Measurements from ENCODE around the gene CUL3.

CUL3 gene

GRCh38 chr2:224613543-224614286 is 28.6 kb upstream of the CUL3 start:
- TF ChIP-seq FOXP2 (optimal IDR thresholded peaks at IDR 0.05; ENCODE audit: borderline replicate concordance, extremely low read depth, extremely low read length, insufficient read depth) (no peak), REST (IDR thresholded peaks at IDR 0.05; ENCODE audit: insufficient read depth in 1 of 2, low read depth in 2 of 2, low read length in 2 of 2) (no peak), TAF1 (IDR thresholded peaks at IDR 0.05; ENCODE audit: borderline replicate concordance, insufficient read depth, low read length) (no peak), POLR2AphosphoS5 (IDR thresholded peaks at IDR 0.05; ENCODE audit: low read depth, low read length) (no peak), SIN3A (IDR thresholded peaks at IDR 0.05; ENCODE audit: borderline replicate concordance, insufficient read depth, low read length) (no peak)

- TF ChIP-seq POLR2AphosphoS5 (IDR thresholded peaks at IDR 0.05; ENCODE audit: low read depth, low read length), result no peak
- TF ChIP-seq REST (IDR thresholded peaks at IDR 0.05; ENCODE audit: insufficient read depth in 1 of 2, low read depth in 2 of 2, low read length in 2 of 2), result no peak
Measured at GRCh38 chr2:224612578-224612977, 27.4 kb upstream of the CUL3 start.

GRCh38 chr2:224611938-224612337 is 26.8 kb upstream of the CUL3 start:
- no peak for TF ChIP-seq TAF1 (IDR thresholded peaks at IDR 0.05; ENCODE audit: borderline replicate concordance, insufficient read depth, low read length)
- TF ChIP-seq FOXP2 (optimal IDR thresholded peaks at IDR 0.05; ENCODE audit: borderline replicate concordance, extremely low read depth, extremely low read length, insufficient read depth), result no peak
- TF ChIP-seq REST (IDR thresholded peaks at IDR 0.05; ENCODE audit: insufficient read depth in 1 of 2, low read depth in 2 of 2, low read length in 2 of 2), result no peak
- no peak for TF ChIP-seq SIN3A (IDR thresholded peaks at IDR 0.05; ENCODE audit: borderline replicate concordance, insufficient read depth, low read length)
- TF ChIP-seq POLR2AphosphoS5 (IDR thresholded peaks at IDR 0.05; ENCODE audit: low read depth, low read length), result no peak

DNA sequence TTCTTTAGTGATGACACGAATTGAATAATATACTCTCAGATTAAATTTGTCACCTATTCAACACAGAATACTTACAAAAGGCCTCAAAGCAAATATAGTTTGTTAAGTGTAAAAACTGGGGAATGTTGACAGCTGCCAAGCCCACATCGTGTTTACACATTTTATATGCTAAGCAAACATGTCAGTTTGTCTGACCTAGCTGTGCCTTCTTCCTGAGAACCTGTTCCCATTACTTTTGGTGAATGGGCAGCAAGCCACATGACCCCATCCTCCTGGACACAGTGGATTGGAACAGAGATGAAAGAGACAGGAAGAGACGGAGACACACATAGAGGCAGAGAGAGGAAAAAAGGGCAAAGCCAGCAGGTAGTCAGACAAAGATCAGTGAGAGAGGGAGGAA is 22.9 kb upstream of the CUL3 start:
- TF ChIP-seq TAF1 (IDR thresholded peaks at IDR 0.05; ENCODE audit: borderline replicate concordance, insufficient read depth, low read length), result no peak
- TF ChIP-seq REST (IDR thresholded peaks at IDR 0.05; ENCODE audit: insufficient read depth in 1 of 2, low read depth in 2 of 2, low read length in 2 of 2), result no peak

GRCh38 chr2:224601923-224602322 is 16.8 kb upstream of the CUL3 start:
- no peak for TF ChIP-seq FOXP2 (optimal IDR thresholded peaks at IDR 0.05; ENCODE audit: borderline replicate concordance, extremely low read depth, extremely low read length, insufficient read depth)
- TF ChIP-seq POLR2AphosphoS5 (IDR thresholded peaks at IDR 0.05; ENCODE audit: low read depth, low read length), result no peak
- TF ChIP-seq REST (IDR thresholded peaks at IDR 0.05; ENCODE audit: insufficient read depth in 1 of 2, low read depth in 2 of 2, low read length in 2 of 2), result no peak
- TF ChIP-seq SIN3A (IDR thresholded peaks at IDR 0.05; ENCODE audit: borderline replicate concordance, insufficient read depth, low read length), result no peak
- no peak for TF ChIP-seq TAF1 (IDR thresholded peaks at IDR 0.05; ENCODE audit: borderline replicate concordance, insufficient read depth, low read length)
